CD4-positive, alpha-beta T cell (primary cell): ENCODE results near the gene GLB1L2. TPM values are rescaled to one million over a fixed set of nuclear protein-coding genes. Genes with fewer than 3 reads are reported as not detected.

ENCODE experiments used
- ATAC-seq: fragments of 200-7000 bp; cut with Tn5 transposase; one replicate; pipeline ENCODE4 v1.10.0; 2022; ENCODE audit warnings: mild to moderate bottlenecking; ENCODE audit not compliant: poor library complexity
- CTCF ChIA-PET: fragments of 350-600 bp; sonication (Branson Sonifier 250); formaldehyde crosslinking; loops from one replicate; lab custom pipeline; 2021; ENCODE audit warnings: antibody characterized with exemption, inconsistent platforms; lab: Charles Lee
- POLR2A ChIA-PET: fragments of 350-600 bp; sonication (Branson Sonifier 250); formaldehyde crosslinking; loops from one replicate; lab custom pipeline; 2021; ENCODE audit warnings: antibody characterized with exemption, inconsistent platforms; lab: Charles Lee
- DNase-seq, 14 experiments: peaks; one replicate each; pipeline ENCODE4 v3.0.0-alpha.2; 2013 to 2020; ENCODE audit warnings: mixed read lengths in 2 of 14
- H3K27ac ChIP-seq, 2 donors: one replicate each; pipeline versions ENCODE4 v1.5.1 to v1.7.0; 2013; ENCODE audit warnings: low read length in 2 of 2, low read depth in 1 of 2, mild to moderate bottlenecking in 1 of 2
- H3K27me3 ChIP-seq, 2 experiments: 1 replicate in 1 of 2; 2 replicates in 1 of 2; pipeline versions ENCODE4 v1.6.1 to v1.7.0; 2013; ENCODE audit warnings: low read length in 2 of 2, control low read depth in 1 of 2, mild to moderate bottlenecking in 1 of 2, moderate library complexity in 1 of 2; ENCODE audit not compliant: insufficient read depth in 2 of 2, control insufficient read depth in 1 of 2
- H3K36me3 ChIP-seq: one replicate; pipeline ENCODE4 v1.6.1; 2013; ENCODE audit warnings: low read length, control low read depth; ENCODE audit not compliant: insufficient read depth
- H3K4me1 ChIP-seq: one replicate; pipeline ENCODE4 v1.6.1; 2013; ENCODE audit warnings: low read length, control low read depth; ENCODE audit not compliant: insufficient read depth
- H3K4me3 ChIP-seq: one replicate; pipeline ENCODE4 v1.5.1; 2013; ENCODE audit warnings: mild to moderate bottlenecking, low read length, moderate library complexity
- H3K9me3 ChIP-seq, 2 experiments: 1 replicate in 1 of 2; 2 replicates in 1 of 2; pipeline versions ENCODE4 v1.6.1 to v1.7.0; 2013; ENCODE audit warnings: low read length in 2 of 2, mild to moderate bottlenecking in 2 of 2, control low read depth in 1 of 2, moderate library complexity in 1 of 2; ENCODE audit not compliant: control insufficient read depth in 1 of 2, insufficient read depth in 1 of 2
- H3K27ac Mint-ChIP-seq: one replicate; pipeline ENCODE4 v1.8.0; 2020; ENCODE audit warnings: mixed read lengths
- H3K27me3 Mint-ChIP-seq: one replicate; pipeline ENCODE4 v1.8.0; 2021; ENCODE audit warnings: mixed read lengths
- H3K36me3 Mint-ChIP-seq: one replicate; pipeline ENCODE4 v1.8.0; 2021; ENCODE audit warnings: low read depth, mixed read lengths
- H3K4me1 Mint-ChIP-seq: one replicate; pipeline ENCODE4 v1.8.0; 2021; ENCODE audit warnings: low read depth, mixed read lengths
- H3K4me3 Mint-ChIP-seq: one replicate; pipeline ENCODE4 v1.8.0; 2020; ENCODE audit warnings: mild to moderate bottlenecking, mixed read lengths
- H3K9me3 Mint-ChIP-seq: one replicate; pipeline ENCODE4 v1.8.0; 2020; ENCODE audit warnings: mixed read lengths
- CTCF ChIP-seq: fragments of 200-600 bp; IDR thresholded peaks from one replicate; pipeline ENCODE4 v1.8.0; 2022; ENCODE audit warnings: antibody characterized with exemption, mild to moderate bottlenecking
- intact Hi-C, 2 experiments: fragments of 100-400 bp; cut with DNase I in 1 of 2; cut with micrococcal nuclease in 1 of 2; formaldehyde crosslinking; loops; one replicate each; pipeline versions ENCODE4 v1.15.1 to v1.9.0; 2023 to 2025; cut with DNase I, micrococcal nuclease
- total RNA-seq, 174 experiments: library from RNA in 2 of 174; stranded (reverse) in 2 of 174; gene quantifications; one replicate each; pipeline ENCODE4 v1.2.3 and lab custom pipeline; 2021 to 2026

The GLB1L2 gene
- total RNA-seq, 2 experiments from 2014 or later = 0.59 to 0.63 TPM

- no peaks in the 10 kb centered on the region for H3K9me3 ChIP-seq
- Mint-ChIP-seq H3K4me3 (no peak overlapping the region), H3K27ac (no peak overlapping the region), H3K4me1 (no peaks in the 10 kb centered on the region), H3K9me3 (no peaks in the 10 kb centered on the region), H3K27me3 (peaks cover 11% of the 10 kb centered on the region), H3K36me3 (no peaks in the 10 kb centered on the region)
- CTCF ChIA-PET = no interaction called here
- H3K4me1 ChIP-seq = no peaks in the 10 kb centered on the region
- POLR2A ChIA-PET = no interaction called here
- DNase-seq (no peak), ATAC-seq (no peak)
- intact Hi-C loops = loop anchor here in 1 of 2 experiments (10.0 kb wide), 1 partner anchor 265 kb away; no protein-coding TSS in a partner anchor
- TF ChIP-seq CTCF = no peak
- no peak overlapping the region for H3K4me3 ChIP-seq
- H3K27me3 ChIP-seq = no peaks in the 10 kb centered on the region
- H3K36me3 ChIP-seq = no peaks in the 10 kb centered on the region
- H3K27ac ChIP-seq = no peak overlapping the region
Observed at GRCh38 chr11:134339756-134340155, 8.0 kb downstream of the GLB1L2 start.

- Mint-ChIP-seq H3K27ac (no peak overlapping the region), H3K36me3 (no peaks in the 10 kb centered on the region), H3K27me3 (peaks cover 4% of the 10 kb centered on the region), H3K4me3 (no peak overlapping the region), H3K4me1 (no peaks in the 10 kb centered on the region), H3K9me3 (no peaks in the 10 kb centered on the region)
- DNase-seq (no peak), ATAC-seq (no peak)
- intact Hi-C loops = no loop called here
- ChIA-PET POLR2A (no interaction called here), CTCF (no interaction called here)
- Histone ChIP-seq H3K4me1 (no peaks in the 10 kb centered on the region), H3K4me3 (no peak overlapping the region), H3K27me3 (no peaks in the 10 kb centered on the region), H3K9me3 (no peaks in the 10 kb centered on the region), H3K36me3 (no peaks in the 10 kb centered on the region), H3K27ac (no peak overlapping the region)
- no peak for TF ChIP-seq CTCF
Observed at GRCh38 chr11:134340354-134340964, 8.7 kb downstream of the GLB1L2 start.

- no peaks in the 10 kb centered on the region for H3K4me1 ChIP-seq
- H3K27ac Mint-ChIP-seq = no peak overlapping the region
- ATAC-seq (no peak), DNase-seq (no peak)
- H3K27me3 ChIP-seq = no peaks in the 10 kb centered on the region
- no peaks in the 10 kb centered on the region for H3K36me3 Mint-ChIP-seq
- no peaks in the 10 kb centered on the region for H3K36me3 ChIP-seq
- no peak overlapping the region for H3K4me3 ChIP-seq
- no peaks in the 10 kb centered on the region for H3K4me1 Mint-ChIP-seq
- H3K27ac ChIP-seq = no peak overlapping the region
- intact Hi-C loops = no loop called here
- TF ChIP-seq CTCF = no peak
- H3K9me3 ChIP-seq = no peaks in the 10 kb centered on the region
- H3K9me3 Mint-ChIP-seq = no peaks in the 10 kb centered on the region
- ChIA-PET POLR2A (no interaction called here), CTCF (no interaction called here)
- no peaks in the 10 kb centered on the region for H3K27me3 Mint-ChIP-seq
- H3K4me3 Mint-ChIP-seq = no peak overlapping the region
Observed at GRCh38 chr11:134341805-134342571, 10.2 kb downstream of the GLB1L2 start.
